OCI-LY3 (cell line): ENCODE results near the gene B4GALT2.

ENCODE experiments used
- EZH2phosphoT487 ChIP-seq: fragments of 200-600 bp; shearing (Covaris generic); IDR thresholded peaks from 2 replicates; pipeline ENCODE4 v1.6.1; 2018; ENCODE audit warnings: antibody characterized with exemption, mixed run types, low read depth
- TF ChIP-seq, protein P1 (sequence below): fragments of 200-600, 300-600 bp; sonication (generic); IDR thresholded peaks from 2 replicates; pipeline ENCODE4 v1.5.1; 2014; ENCODE audit warnings: antibody characterized with exemption, low read length, low read depth

DNA sequence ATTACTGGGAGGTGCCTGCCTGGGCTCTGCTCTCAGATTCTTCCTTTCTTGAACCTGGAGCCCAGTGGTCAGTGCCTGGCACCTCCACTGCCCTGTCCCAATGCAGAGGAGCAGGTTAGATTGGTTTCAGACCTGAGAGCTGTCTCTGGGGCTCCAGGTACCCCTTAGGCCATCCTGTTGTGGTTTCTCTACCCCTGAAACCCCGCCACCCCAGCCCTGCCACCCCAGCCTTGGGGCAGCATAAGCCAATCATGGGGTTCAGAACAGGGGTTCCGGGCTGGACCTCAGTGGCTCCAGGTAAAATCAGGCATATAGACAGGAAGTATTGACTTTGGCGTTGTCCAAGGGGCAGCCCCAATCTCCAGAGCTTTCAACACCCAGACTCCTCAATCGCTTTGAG, 55.4 kb downstream of the B4GALT2 start:
- no peak for TF ChIP-seq EZH2phosphoT487
- TF ChIP-seq, protein P1, sequence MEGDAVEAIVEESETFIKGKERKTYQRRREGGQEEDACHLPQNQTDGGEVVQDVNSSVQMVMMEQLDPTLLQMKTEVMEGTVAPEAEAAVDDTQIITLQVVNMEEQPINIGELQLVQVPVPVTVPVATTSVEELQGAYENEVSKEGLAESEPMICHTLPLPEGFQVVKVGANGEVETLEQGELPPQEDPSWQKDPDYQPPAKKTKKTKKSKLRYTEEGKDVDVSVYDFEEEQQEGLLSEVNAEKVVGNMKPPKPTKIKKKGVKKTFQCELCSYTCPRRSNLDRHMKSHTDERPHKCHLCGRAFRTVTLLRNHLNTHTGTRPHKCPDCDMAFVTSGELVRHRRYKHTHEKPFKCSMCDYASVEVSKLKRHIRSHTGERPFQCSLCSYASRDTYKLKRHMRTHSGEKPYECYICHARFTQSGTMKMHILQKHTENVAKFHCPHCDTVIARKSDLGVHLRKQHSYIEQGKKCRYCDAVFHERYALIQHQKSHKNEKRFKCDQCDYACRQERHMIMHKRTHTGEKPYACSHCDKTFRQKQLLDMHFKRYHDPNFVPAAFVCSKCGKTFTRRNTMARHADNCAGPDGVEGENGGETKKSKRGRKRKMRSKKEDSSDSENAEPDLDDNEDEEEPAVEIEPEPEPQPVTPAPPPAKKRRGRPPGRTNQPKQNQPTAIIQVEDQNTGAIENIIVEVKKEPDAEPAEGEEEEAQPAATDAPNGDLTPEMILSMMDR, result no peak
